Stimulated activated effector memory CD8-positive, alpha-beta T cell treated with anti-CD3 and anti-CD28 coated beads, Interleukin-12 subunit alpha, Interleukin-12 subunit beta, amount 100 ng/mL, for 72 hours (primary cell): Measurements from ENCODE around the gene ITK.

ENCODE experiments used
- ATAC-seq: fragments of 150-1000 bp; cut with Tn5 transposase; 2 replicates; pipeline ENCODE4 v1.10.0; 2021
- DNase-seq, 2 donors: peaks; one replicate each; pipeline ENCODE4 v3.0.0; 2021 to 2022; ENCODE audit warnings: low spot score in 2 of 2
- H3K27ac Mint-ChIP-seq: one replicate; pipeline ENCODE4 v1.8.0; 2022; ENCODE audit warnings: mild to moderate bottlenecking, mixed read lengths
- H3K36me3 Mint-ChIP-seq: one replicate; pipeline ENCODE4 v1.8.0; 2022; ENCODE audit warnings: mild to moderate bottlenecking, mixed read lengths
- H3K4me1 Mint-ChIP-seq: one replicate; pipeline ENCODE4 v1.8.0; 2022; ENCODE audit warnings: mixed read lengths
- H3K4me3 Mint-ChIP-seq: one replicate; pipeline ENCODE4 v1.8.0; 2022; ENCODE audit warnings: mild to moderate bottlenecking, mixed read lengths
- H3K9me3 Mint-ChIP-seq: one replicate; pipeline ENCODE4 v1.8.0; 2022; ENCODE audit warnings: mixed read lengths

The ITK gene

DNA sequence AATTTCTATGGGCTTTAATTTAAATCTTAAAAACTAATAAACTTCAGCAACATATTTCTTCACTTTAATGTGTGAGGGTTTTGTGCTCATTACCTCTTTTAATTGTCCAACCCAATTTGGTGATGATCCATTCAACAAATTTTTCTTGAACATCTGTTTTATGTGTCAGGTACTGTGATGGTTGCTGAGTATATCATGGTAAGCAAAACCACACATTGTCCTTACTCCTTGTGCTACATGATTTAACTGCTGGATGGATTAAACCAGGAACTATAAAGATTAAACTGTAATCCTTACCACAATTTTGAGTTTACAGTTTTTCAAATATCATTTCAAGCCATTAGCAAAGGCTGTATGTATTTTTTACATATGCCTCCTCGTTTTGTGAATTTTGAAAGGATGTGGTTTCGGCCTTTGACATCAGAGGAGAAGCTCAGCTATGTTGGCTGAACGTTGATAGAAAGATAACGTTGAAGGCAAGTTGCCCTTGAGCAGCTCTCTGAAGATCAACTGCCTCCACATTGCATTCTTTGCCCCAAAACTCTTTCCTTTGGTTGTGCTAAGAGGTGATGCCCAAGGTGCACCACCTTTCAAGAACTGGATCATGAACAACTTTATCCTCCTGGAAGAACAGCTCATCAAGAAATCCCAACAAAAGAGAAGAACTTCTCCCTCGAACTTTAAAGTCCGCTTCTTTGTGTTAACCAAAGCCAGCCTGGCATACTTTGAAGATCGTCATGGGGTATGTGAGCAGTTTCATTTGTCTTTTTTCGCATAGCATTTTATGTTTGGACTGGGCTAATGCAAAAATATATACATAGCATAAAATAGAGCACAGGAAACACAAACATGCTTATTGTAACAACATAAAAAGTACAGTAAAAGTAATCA, at the start of gene ITK:
Gene ITK (plus strand): TSS at position 467 of the 891 bp plus-strand sequence. CDS start 138 bp downstream, at position 605.
- no peaks in the 10 kb centered on the region for H3K9me3 Mint-ChIP-seq
- H3K36me3 Mint-ChIP-seq, result peaks cover 55% of the 10 kb centered on the region
- ATAC-seq (peak; percentile 81), DNase-seq (peak in 1 of 2 donors; percentile 70)
- peak within 1 kb of the TSS; percentile 76 for H3K4me3 Mint-ChIP-seq
- H3K27ac Mint-ChIP-seq, result peak within 1 kb of the TSS; percentile 74
- H3K4me1 Mint-ChIP-seq, result peaks cover 31% of the 10 kb centered on the region

DNA sequence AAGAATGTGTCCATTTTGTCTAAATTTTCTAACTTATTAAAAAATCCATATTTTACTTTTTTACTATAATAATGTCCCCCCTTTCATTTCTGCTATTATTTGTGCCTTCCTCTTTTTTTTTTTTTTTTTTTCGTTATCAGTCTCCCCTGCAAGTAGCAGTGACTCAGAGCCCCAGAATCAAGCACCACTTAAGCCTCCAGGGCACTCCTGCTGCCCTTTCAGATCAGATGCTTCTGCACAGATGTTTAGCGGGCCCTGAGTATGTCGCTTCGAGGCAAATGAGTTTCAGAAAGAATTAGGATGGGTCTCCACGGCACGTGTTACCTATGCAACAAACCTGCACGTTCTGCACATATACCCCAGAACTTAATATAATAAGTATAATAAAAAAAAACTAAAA, 49.7 kb upstream of the ITK start:
- Mint-ChIP-seq H3K27ac (no peak overlapping the region), H3K4me1 (peaks cover 12% of the 10 kb centered on the region), H3K9me3 (no peaks in the 10 kb centered on the region), H3K36me3 (peaks cover 7% of the 10 kb centered on the region), H3K4me3 (no peak overlapping the region)
- ATAC-seq (no peak), DNase-seq (no peak)

GRCh38 chr5:157132281-157132612, 48.4 kb upstream of the ITK start:
- DNase-seq (no peak), ATAC-seq (no peak)
- H3K4me3 Mint-ChIP-seq, result no peak overlapping the region
- peaks cover 18% of the 10 kb centered on the region for H3K4me1 Mint-ChIP-seq
- H3K9me3 Mint-ChIP-seq, result no peaks in the 10 kb centered on the region
- H3K36me3 Mint-ChIP-seq, result peaks cover 18% of the 10 kb centered on the region
- no peak overlapping the region for H3K27ac Mint-ChIP-seq

DNA sequence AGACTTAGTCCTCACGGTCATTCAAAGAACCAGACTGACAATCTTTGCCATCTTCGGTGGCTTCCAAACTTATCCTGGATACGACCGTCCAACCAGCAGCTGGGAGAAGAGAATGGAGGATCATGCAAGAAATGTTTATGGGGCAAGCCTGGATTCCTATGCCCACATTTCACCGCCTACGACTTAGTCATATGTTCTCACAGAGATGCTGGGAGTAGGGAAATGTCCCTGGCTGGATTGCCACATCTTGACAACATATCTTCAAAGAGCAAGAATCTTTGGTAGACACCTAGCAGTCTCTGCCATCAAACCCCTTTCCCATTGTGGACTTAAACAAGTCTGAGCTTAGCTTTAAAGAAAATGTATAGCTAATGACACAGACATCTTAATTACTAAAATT, 42.9 kb upstream of the ITK start:
- Mint-ChIP-seq H3K4me3 (no peak overlapping the region), H3K9me3 (no peaks in the 10 kb centered on the region), H3K36me3 (peaks cover 59% of the 10 kb centered on the region), H3K4me1 (peaks cover 41% of the 10 kb centered on the region), H3K27ac (no peak overlapping the region)
- no peak for ATAC-seq
- no peak for DNase-seq

GRCh38 chr5:157142317-157143126, 38.1 kb upstream of the ITK start, which contains the start of gene MED7:
Gene MED7 (minus strand): TSS chr5:157142865. CDS start chr5:157139431, 3,434 bp downstream.
- H3K9me3 Mint-ChIP-seq, result no peaks in the 10 kb centered on the region
- DNase-seq, result peak; percentile 69 to 95
- peak within 1 kb of the TSS; percentile 97 for H3K27ac Mint-ChIP-seq
- peaks cover 42% of the 10 kb centered on the region for H3K4me1 Mint-ChIP-seq
- peak; percentile 99 for ATAC-seq
- peaks cover 55% of the 10 kb centered on the region for H3K36me3 Mint-ChIP-seq
- peak within 1 kb of the TSS; percentile 90 for H3K4me3 Mint-ChIP-seq

- peak in 1 of 2 donors; percentile 72 for DNase-seq
These were observed 37.3 kb upstream of the ITK start for GRCh38 chr5:157143127-157143971.

DNA sequence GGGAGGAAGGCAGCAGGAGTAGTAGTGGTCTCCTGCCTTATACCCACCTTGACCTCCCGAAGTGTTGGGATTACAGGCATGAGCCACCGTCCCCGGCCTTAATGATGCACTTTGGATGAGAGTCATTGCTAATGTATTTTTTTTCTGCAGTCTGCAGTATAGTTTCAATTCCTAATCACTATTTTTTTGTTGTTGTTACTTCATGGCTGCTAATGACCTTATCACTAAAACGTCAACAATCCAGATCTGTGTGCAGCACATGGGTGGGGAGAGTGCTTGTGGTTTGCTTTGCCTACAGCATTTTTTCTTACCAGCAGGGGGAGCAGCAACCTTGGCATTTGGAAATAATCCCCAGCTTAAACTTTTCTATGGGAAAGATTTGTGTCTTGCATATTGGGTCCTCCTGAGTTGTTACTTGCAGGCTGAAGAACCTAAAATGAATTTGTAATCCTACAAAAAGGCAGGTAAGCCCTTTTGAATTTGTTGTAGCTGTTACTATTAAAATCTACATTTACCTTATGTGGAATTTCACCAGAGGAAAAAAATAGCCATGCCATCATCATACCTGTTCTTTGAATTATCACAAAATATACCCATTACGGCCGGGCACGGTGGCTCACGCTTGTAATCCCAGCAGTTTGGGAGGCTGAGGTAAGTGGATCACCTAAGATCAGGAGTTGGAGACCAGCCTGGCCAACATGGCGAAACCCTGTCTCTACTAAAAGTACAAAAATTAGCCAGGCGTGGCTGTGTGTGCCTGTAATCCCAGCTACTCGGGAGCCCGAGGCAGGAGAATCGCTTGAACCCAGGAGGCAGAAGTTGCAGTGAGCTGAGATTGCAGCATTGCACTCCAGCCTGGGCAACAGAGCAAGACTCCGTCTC, 31.7 kb upstream of the ITK start:
- H3K4me1 Mint-ChIP-seq, result peaks cover 47% of the 10 kb centered on the region
- H3K9me3 Mint-ChIP-seq, result no peaks in the 10 kb centered on the region
- H3K36me3 Mint-ChIP-seq, result peaks cover 5% of the 10 kb centered on the region
- H3K4me3 Mint-ChIP-seq, result no peak overlapping the region
- peak; percentile 75 to 90 for DNase-seq
- ATAC-seq, result peak; percentile 76
- no peak overlapping the region for H3K27ac Mint-ChIP-seq

More at GRCh38 chr5:157143127-157143971, 37.3 kb upstream of the ITK start:
- ATAC-seq, result peak; percentile 56
- Mint-ChIP-seq H3K36me3 (peaks cover 47% of the 10 kb centered on the region), H3K27ac (peak overlapping the region; percentile 97), H3K4me3 (peak overlapping the region; percentile 90), H3K9me3 (no peaks in the 10 kb centered on the region), H3K4me1 (peaks cover 47% of the 10 kb centered on the region)

- DNase-seq (no peak), ATAC-seq (no peak)
- Mint-ChIP-seq H3K27ac (peak overlapping the region; percentile 35), H3K4me3 (no peak overlapping the region), H3K9me3 (no peaks in the 10 kb centered on the region), H3K36me3 (no peaks in the 10 kb centered on the region), H3K4me1 (peaks cover 58% of the 10 kb centered on the region)
These were observed 29.6 kb upstream of the ITK start for GRCh38 chr5:157150995-157151394.

DNA sequence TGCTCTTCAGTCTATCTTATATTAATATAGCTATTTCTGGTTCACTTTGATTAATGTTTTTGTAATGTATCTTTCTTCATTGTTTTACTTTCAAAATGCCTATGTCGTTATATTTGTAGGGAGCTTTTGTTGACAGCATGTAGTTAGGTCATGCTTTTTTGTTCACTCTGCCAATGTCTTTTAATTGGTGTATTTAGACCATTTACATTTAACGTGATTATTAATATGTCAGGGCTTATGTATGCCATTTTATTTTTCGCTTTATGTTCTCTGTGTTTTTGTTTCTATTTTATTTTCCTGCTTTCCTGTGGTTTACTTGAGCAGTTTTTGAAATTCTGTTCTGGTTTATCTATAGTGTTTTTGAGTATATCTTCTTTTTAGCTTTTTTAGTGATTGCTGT, 25.3 kb upstream of the ITK start:
- peak overlapping the region; percentile 70 for H3K4me3 Mint-ChIP-seq
- no peak for DNase-seq
- no peaks in the 10 kb centered on the region for H3K9me3 Mint-ChIP-seq
- no peaks in the 10 kb centered on the region for H3K36me3 Mint-ChIP-seq
- ATAC-seq, result no peak
- peak overlapping the region; percentile 93 for H3K27ac Mint-ChIP-seq
- H3K4me1 Mint-ChIP-seq, result peaks cover 71% of the 10 kb centered on the region

DNA sequence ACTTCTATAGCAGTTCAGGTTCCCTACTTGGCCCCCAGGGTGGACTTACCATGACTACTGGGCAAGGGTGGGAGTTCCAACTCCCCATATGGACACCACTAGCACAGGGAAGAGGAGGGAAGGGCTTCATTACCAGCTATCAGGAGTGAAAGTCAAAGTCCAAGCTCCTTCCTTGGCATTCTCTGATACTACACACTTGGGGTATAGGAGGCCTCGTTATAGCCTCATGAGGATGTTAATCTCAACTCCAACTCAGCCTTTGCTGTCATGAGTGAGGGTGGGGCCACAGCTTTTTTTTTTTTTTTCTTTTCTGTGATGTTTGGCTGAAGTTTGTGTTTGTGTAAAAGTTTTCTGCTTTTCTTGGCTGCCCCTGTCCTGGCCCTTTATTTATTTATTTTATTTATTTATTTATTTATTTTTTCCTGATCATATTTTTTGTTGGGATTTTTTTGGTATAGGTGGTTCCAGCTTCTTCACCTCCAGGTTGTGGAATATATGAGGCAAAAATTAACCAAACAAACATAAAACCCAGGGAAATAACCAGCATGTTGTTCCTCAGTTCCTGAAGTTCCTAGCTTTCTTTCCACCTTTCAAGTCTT, 23.2 kb upstream of the ITK start:
- Mint-ChIP-seq H3K4me3 (peak overlapping the region; percentile 1), H3K27ac (peak overlapping the region; percentile 30), H3K36me3 (no peaks in the 10 kb centered on the region), H3K9me3 (no peaks in the 10 kb centered on the region), H3K4me1 (peaks cover 73% of the 10 kb centered on the region)
- no peak for ATAC-seq
- peak in 1 of 2 donors; percentile 48 for DNase-seq

GRCh38 chr5:157159209-157159751, 21.4 kb upstream of the ITK start:
- Mint-ChIP-seq H3K9me3 (peaks cover 2% of the 10 kb centered on the region), H3K36me3 (no peaks in the 10 kb centered on the region), H3K27ac (peak overlapping the region; percentile 97), H3K4me1 (peaks cover 70% of the 10 kb centered on the region), H3K4me3 (peak overlapping the region; percentile 67)
- DNase-seq (peak in 1 of 2 donors; percentile 49), ATAC-seq (peak; percentile 93)

DNA sequence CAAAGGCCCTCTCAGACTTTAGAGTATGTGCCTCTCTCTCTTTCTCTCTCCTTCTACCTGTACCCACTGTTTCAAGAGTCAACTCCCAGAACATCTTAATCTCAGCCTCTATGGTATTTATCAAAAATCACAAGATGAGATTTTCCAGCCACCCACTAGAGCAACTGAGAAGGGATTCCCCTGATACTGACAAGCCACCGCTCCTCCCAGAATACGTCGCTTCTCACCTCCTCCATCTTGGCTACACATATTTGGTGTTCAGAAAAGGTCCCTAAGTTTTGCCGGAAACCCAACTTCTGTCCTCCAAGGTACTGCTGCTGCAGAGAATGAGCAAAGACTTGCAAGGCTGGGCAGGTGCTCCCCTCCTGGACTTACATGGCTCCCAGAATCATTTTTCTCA, 20.6 kb upstream of the ITK start:
- ATAC-seq (peak; percentile 66), DNase-seq (peak in 1 of 2 donors; percentile 61)
- Mint-ChIP-seq H3K9me3 (peaks cover 2% of the 10 kb centered on the region), H3K27ac (peak overlapping the region; percentile 97), H3K36me3 (no peaks in the 10 kb centered on the region), H3K4me1 (peaks cover 69% of the 10 kb centered on the region), H3K4me3 (peak overlapping the region; percentile 67)

- no peak for ATAC-seq
- Mint-ChIP-seq H3K4me1 (peaks cover 66% of the 10 kb centered on the region), H3K36me3 (no peaks in the 10 kb centered on the region), H3K27ac (no peak overlapping the region), H3K9me3 (peaks cover 2% of the 10 kb centered on the region), H3K4me3 (no peak overlapping the region)
- DNase-seq, result peak in 1 of 2 donors; percentile 42
These were observed 18.6 kb upstream of the ITK start for GRCh38 chr5:157161996-157162395.
